DOHH2 (cell line): ENCODE results near the gene PPP1R36.

Experiments used
- H3F3A ChIP-seq: fragments of 200-600 bp; sonication (generic), shearing (Covaris generic); 2 replicates; pipeline ENCODE4 v1.6.0; 2016; ENCODE audit warnings: antibody characterized with exemption, mild to moderate bottlenecking; ENCODE audit not compliant: control insufficient read depth, insufficient read depth
- H3K27ac ChIP-seq: fragments of 200-600 bp; sonication (generic); 2 replicates; pipeline ENCODE4 v1.5.1; 2014; ENCODE audit warnings: low read depth, mild to moderate bottlenecking, low read length, moderate library complexity
- H3K27me3 ChIP-seq: fragments of 200-600 bp; sonication (generic); 2 replicates; pipeline ENCODE4 v1.6.1; 2014; ENCODE audit warnings: mild to moderate bottlenecking, low read length, mixed read lengths; ENCODE audit not compliant: control insufficient read depth
- H3K36me3 ChIP-seq: fragments of 200-600 bp; sonication (generic); 2 replicates; pipeline ENCODE4 v1.6.1; 2014; ENCODE audit warnings: mild to moderate bottlenecking, low read length, moderate library complexity, mixed read lengths; ENCODE audit not compliant: control insufficient read depth
- H3K4me1 ChIP-seq: fragments of 200-600 bp; sonication (generic); 2 replicates; pipeline ENCODE4 v1.6.1; 2014; ENCODE audit warnings: mild to moderate bottlenecking, low read length, mixed read lengths; ENCODE audit not compliant: control insufficient read depth
- H3K4me2 ChIP-seq: fragments of 200-600 bp; sonication (generic); 2 replicates; pipeline ENCODE4 v1.6.0; 2014; ENCODE audit warnings: mild to moderate bottlenecking, low read length, moderate library complexity
- H3K4me3 ChIP-seq: fragments of 200-600 bp; sonication (generic); 2 replicates; pipeline ENCODE4 v1.5.1; 2014; ENCODE audit warnings: mild to moderate bottlenecking, low read length, mixed read lengths
- H3K79me2 ChIP-seq: fragments of 200-600 bp; sonication (generic); 2 replicates; pipeline ENCODE4 v1.6.1; 2014; ENCODE audit warnings: mild to moderate bottlenecking, low read length, mixed read lengths; ENCODE audit not compliant: control insufficient read depth
- H3K9me2 ChIP-seq: fragments of 200-600 bp; sonication (generic); replicated peaks from 2 replicates; pipeline ENCODE4 v1.6.1; 2014; ENCODE audit warnings: mild to moderate bottlenecking, low read length, mixed read lengths; ENCODE audit not compliant: control insufficient read depth
- H3K9me3 ChIP-seq: fragments of 200-600 bp; sonication (generic); 2 replicates; pipeline ENCODE4 v1.6.1; 2014; ENCODE audit warnings: antibody characterized with exemption, low read length, mixed read lengths; ENCODE audit not compliant: control insufficient read depth, insufficient read depth
- H4K20me1 ChIP-seq: fragments of 200-600 bp; sonication (generic); 2 replicates; pipeline ENCODE4 v1.6.0; 2014; ENCODE audit warnings: low read depth, mild to moderate bottlenecking, antibody characterized with exemption, low read length, moderate library complexity; ENCODE audit not compliant: control insufficient read depth, insufficient read depth
- CTCF ChIP-seq: fragments of 200-600 bp; sonication (generic); IDR thresholded peaks from one replicate; pipeline ENCODE4 v1.5.1; 2014; ENCODE audit warnings: antibody characterized with exemption, mild to moderate bottlenecking, low read depth, low read length; ENCODE audit not compliant: poor library complexity, severe bottlenecking
- EZH2phosphoT487 ChIP-seq: fragments of 200-600 bp; sonication (generic); IDR thresholded peaks from 2 replicates; pipeline ENCODE4 v1.6.1; 2017; ENCODE audit warnings: borderline replicate concordance, mild to moderate bottlenecking, antibody characterized with exemption, low read length, moderate library complexity, mixed read lengths

PPP1R36 gene

GRCh38 chr14:64502456-64502855 lies 47.3 kb upstream of the PPP1R36 start:
- H4K20me1 ChIP-seq: peaks cover 10% of the 10 kb centered on the region; the same call in 1 of the 2 replicates
- H3K27ac ChIP-seq: peak overlapping the region; percentile 95
- no peaks in the 10 kb centered on the region; the same call in 1 of the 2 replicates for H3K27me3 ChIP-seq
- TF ChIP-seq CTCF: no peak
- no peak for TF ChIP-seq EZH2phosphoT487
- H3K36me3 ChIP-seq: peaks cover 80% of the 10 kb centered on the region
- no peaks in the 10 kb centered on the region for H3K9me3 ChIP-seq
- H3K4me2 ChIP-seq: peak overlapping the region; percentile 90
- H3K4me1 ChIP-seq: peaks cover 47% of the 10 kb centered on the region
- peaks cover 9% of the 10 kb centered on the region for H3F3A ChIP-seq
- peak overlapping the region; percentile 87 for H3K4me3 ChIP-seq
- H3K79me2 ChIP-seq: peaks cover 86% of the 10 kb centered on the region
- no peaks in the 10 kb centered on the region for H3K9me2 ChIP-seq

GRCh38 chr14:64502887-64503433 lies 46.8 kb upstream of the PPP1R36 start:
- Histone ChIP-seq H3K27ac (peak overlapping the region; percentile 95), H3K36me3 (peaks cover 80% of the 10 kb centered on the region), H3K9me3 (no peaks in the 10 kb centered on the region), H3K4me3 (peak overlapping the region; percentile 87), H3K27me3 (no peaks in the 10 kb centered on the region; the same call in 1 of the 2 replicates), H4K20me1 (peaks cover 11% of the 10 kb centered on the region; the same call in 1 of the 2 replicates), H3K9me2 (no peaks in the 10 kb centered on the region), H3K4me1 (peaks cover 48% of the 10 kb centered on the region), H3K4me2 (peak overlapping the region; percentile 90), H3K79me2 (peaks cover 86% of the 10 kb centered on the region), H3F3A (peaks cover 9% of the 10 kb centered on the region)
- TF ChIP-seq EZH2phosphoT487 (no peak), CTCF (no peak)

GRCh38 chr14:64503434-64504309 lies 46.1 kb upstream of the PPP1R36 start, which contains the start of gene ZBTB25:
Gene ZBTB25, minus strand, starts transcription at chr14:64503838. Its CDS starts 13,305 bp downstream, at chr14:64490533.
- Histone ChIP-seq H3K36me3 (peaks cover 77% of the 10 kb centered on the region), H3F3A (peaks cover 12% of the 10 kb centered on the region), H3K9me3 (no peaks in the 10 kb centered on the region), H3K27me3 (no peaks in the 10 kb centered on the region; the same call in 1 of the 2 replicates), H3K9me2 (no peaks in the 10 kb centered on the region), H4K20me1 (peaks cover 13% of the 10 kb centered on the region; the same call in 1 of the 2 replicates), H3K4me1 (peaks cover 56% of the 10 kb centered on the region), H3K27ac (peak within 1 kb of the TSS; percentile 95), H3K4me2 (peak within 1 kb of the TSS; percentile 90), H3K79me2 (peaks cover 89% of the 10 kb centered on the region), H3K4me3 (peak within 1 kb of the TSS; percentile 87)
- TF ChIP-seq EZH2phosphoT487 (no peak), CTCF (no peak)
